Measurements from ENCODE around the gene ITM2A. TPM values are rescaled to one million over a fixed set of nuclear protein-coding genes. Genes with fewer than 3 reads are reported as not detected.

Gene ITM2A
- total RNA-seq, 1 experiment from 2014 or later = not detected

Other genes with a start within 250 kb of the ITM2A start
- gene GPR174, start 222.6 kb downstream of the ITM2A start, total RNA-seq (2021; ENCODE audit: unreplicated experiment) = not detected